Cerebellar cortex (tissue), 1 donor: ENCODE data around the gene SLC35F3.

ENCODE experiments used
- DNase-seq: peaks from one replicate; pipeline ENCODE4 v3.0.0-alpha.2; 2015; ENCODE audit warnings: low spot score

The SLC35F3 gene

GRCh38 chr1:234040446-234041317 is 136.2 kb downstream of the SLC35F3 start:
- no peak for DNase-seq

GRCh38 chr1:234044079-234044478 is 139.6 kb downstream of the SLC35F3 start:
- no peak for DNase-seq

- no peak for DNase-seq
These were observed 142.6 kb downstream of the SLC35F3 start for GRCh38 chr1:234047123-234047522.

- DNase-seq, result no peak
These were observed 157.7 kb downstream of the SLC35F3 start for GRCh38 chr1:234062166-234062565.

- peak; percentile 79 for DNase-seq
These were observed 161.4 kb downstream of the SLC35F3 start for GRCh38 chr1:234065794-234066447.

- no peak for DNase-seq
These were observed 163.3 kb downstream of the SLC35F3 start for GRCh38 chr1:234067581-234068337.

GRCh38 chr1:234069760-234070159 is 165.3 kb downstream of the SLC35F3 start:
- peak; percentile 67 for DNase-seq

- DNase-seq, result no peak
These were observed 168.3 kb downstream of the SLC35F3 start for GRCh38 chr1:234072793-234073192.

GRCh38 chr1:234078143-234078542 is 173.7 kb downstream of the SLC35F3 start:
- DNase-seq, result no peak

- DNase-seq, result no peak
These were observed 175.4 kb downstream of the SLC35F3 start for GRCh38 chr1:234079896-234080295.

- no peak for DNase-seq
These were observed 179.0 kb downstream of the SLC35F3 start for GRCh38 chr1:234083460-234083859.

- no peak for DNase-seq
These were observed 184.9 kb downstream of the SLC35F3 start for GRCh38 chr1:234089396-234089795.

- no peak for DNase-seq
These were observed 186.0 kb downstream of the SLC35F3 start for GRCh38 chr1:234090212-234091064.

GRCh38 chr1:234091065-234091401 is 186.6 kb downstream of the SLC35F3 start:
- no peak for DNase-seq

- no peak for DNase-seq
These were observed 187.4 kb downstream of the SLC35F3 start for GRCh38 chr1:234091876-234092275.

- DNase-seq, result no peak
These were observed 188.6 kb downstream of the SLC35F3 start for GRCh38 chr1:234093107-234093506.

- DNase-seq, result no peak
These were observed 189.3 kb downstream of the SLC35F3 start for GRCh38 chr1:234093741-234094140.

- DNase-seq, result no peak
These were observed 189.7 kb downstream of the SLC35F3 start for GRCh38 chr1:234094172-234094571.

- DNase-seq, result no peak
These were observed 191.8 kb downstream of the SLC35F3 start for GRCh38 chr1:234096161-234096770.

GRCh38 chr1:234102583-234102982 is 198.1 kb downstream of the SLC35F3 start:
- no peak for DNase-seq

- no peak for DNase-seq
These were observed 198.7 kb downstream of the SLC35F3 start for GRCh38 chr1:234103198-234103597.
